HUDEP-2 (cell line): ENCODE data around the gene PLXNA2.

Experiments used
- DNase-seq, 76 experiments: peaks; one replicate each; lab custom pipeline; 2025; ENCODE audit not compliant: unreplicated experiment in 76 of 76; lab: John Stamatoyannopoulos, UW

Gene PLXNA2

GRCh38 chr1:208151728-208152598 is 92.2 kb downstream of the PLXNA2 start:
- peak in 1 of 76 experiments; percentile 8 for DNase-seq

- no peak for DNase-seq
Observed at GRCh38 chr1:208150833-208151458, 93.2 kb downstream of the PLXNA2 start.

GRCh38 chr1:208149776-208150514 is 94.2 kb downstream of the PLXNA2 start:
- no peak for DNase-seq

GRCh38 chr1:208149213-208149612 is 95.0 kb downstream of the PLXNA2 start:
- no peak for DNase-seq

- DNase-seq, result no peak
Observed at GRCh38 chr1:208148380-208148779, 95.8 kb downstream of the PLXNA2 start.

GRCh38 chr1:208146650-208147049 is 97.5 kb downstream of the PLXNA2 start:
- no peak for DNase-seq

- DNase-seq, result no peak
Observed at GRCh38 chr1:208145167-208145566, 99.0 kb downstream of the PLXNA2 start.

GRCh38 chr1:208142590-208143382 is 101.4 kb downstream of the PLXNA2 start:
- DNase-seq, result no peak

- DNase-seq, result no peak
Observed at GRCh38 chr1:208141610-208142192, 102.5 kb downstream of the PLXNA2 start.

GRCh38 chr1:208139434-208140045 is 104.6 kb downstream of the PLXNA2 start:
- peak in 7 of 76 experiments; percentile 8 to 21 (median 12) for DNase-seq

- no peak for DNase-seq
Observed at GRCh38 chr1:208137193-208137592, 107.0 kb downstream of the PLXNA2 start.

GRCh38 chr1:208136459-208137182 is 107.6 kb downstream of the PLXNA2 start:
- DNase-seq, result no peak

- no peak for DNase-seq
Observed at GRCh38 chr1:208135354-208135753, 108.8 kb downstream of the PLXNA2 start.

- no peak for DNase-seq
Observed at GRCh38 chr1:208134491-208134890, 109.7 kb downstream of the PLXNA2 start.

GRCh38 chr1:208133355-208133754 is 110.8 kb downstream of the PLXNA2 start:
- DNase-seq, result no peak

- peak in 69 of 76 experiments; percentile 5 to 80 (median 53) for DNase-seq
Observed at GRCh38 chr1:208132287-208132882, 111.8 kb downstream of the PLXNA2 start.

GRCh38 chr1:208131621-208132286 is 112.4 kb downstream of the PLXNA2 start:
- DNase-seq, result no peak

- no peak for DNase-seq
Observed at GRCh38 chr1:208129487-208129886, 114.7 kb downstream of the PLXNA2 start.
